Stimulated activated CD4-positive, alpha-beta T cell treated with anti-CD3 and anti-CD28 coated beads, Interleukin-4, amount 100 ng/mL, for 1 hour (primary cell): Measurements from ENCODE around the gene FGFBP2.
A peak's percentile ranks its signal among the peaks of the same experiment; 100 is the strongest.

ENCODE experiments used
- DNase-seq: peaks from one replicate; pipeline ENCODE4 v3.0.0-alpha.2; 2020

FGFBP2 gene

GRCh38 chr4:15965325-15965724, 2.4 kb upstream of the FGFBP2 start:
- DNase-seq = no peak

GRCh38 chr4:15964159-15964558, 1.2 kb upstream of the FGFBP2 start:
- DNase-seq = no peak

DNA sequence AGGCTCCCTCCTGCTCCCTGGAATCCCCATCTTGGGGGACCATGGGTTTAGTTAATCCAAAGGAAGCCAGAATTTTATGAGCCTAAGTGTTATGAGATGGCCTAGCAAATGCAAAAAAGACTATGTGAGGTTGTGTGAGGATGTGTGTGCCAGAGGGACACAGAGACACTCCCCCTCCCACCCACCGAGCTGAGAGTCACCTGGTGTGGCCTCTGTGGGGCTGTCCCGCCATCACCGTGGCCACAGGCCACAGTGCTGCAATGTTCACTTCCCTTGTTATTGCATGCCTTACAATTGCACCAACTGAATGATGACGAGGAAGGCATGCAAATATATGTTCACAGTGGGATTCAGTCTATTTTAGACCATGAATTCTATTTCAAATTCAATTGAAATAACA, 601 bp upstream of the FGFBP2 start:
- DNase-seq = peak; percentile 11

GRCh38 chr4:15961781-15962510, 1.0 kb downstream of the FGFBP2 start:
- no peak for DNase-seq

DNA sequence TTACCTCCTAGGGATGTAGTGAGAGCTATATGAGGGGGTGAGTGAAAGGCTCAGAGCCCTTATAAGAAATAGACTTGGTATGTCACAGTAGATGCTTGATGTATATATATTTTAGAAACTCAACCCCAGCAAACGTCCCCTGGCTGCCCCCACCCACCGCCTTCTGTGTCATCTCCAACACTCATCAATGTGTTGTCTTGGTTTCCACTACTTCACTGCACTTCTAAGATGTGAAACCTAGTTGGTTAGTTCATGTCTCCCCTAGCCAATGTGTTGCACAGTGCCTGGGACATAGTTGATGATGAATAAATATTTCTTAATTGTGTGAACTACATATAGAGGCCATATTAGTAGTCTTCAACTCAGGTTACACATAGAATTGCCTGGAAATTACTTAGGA, 4.4 kb downstream of the FGFBP2 start:
- no peak for DNase-seq

DNA sequence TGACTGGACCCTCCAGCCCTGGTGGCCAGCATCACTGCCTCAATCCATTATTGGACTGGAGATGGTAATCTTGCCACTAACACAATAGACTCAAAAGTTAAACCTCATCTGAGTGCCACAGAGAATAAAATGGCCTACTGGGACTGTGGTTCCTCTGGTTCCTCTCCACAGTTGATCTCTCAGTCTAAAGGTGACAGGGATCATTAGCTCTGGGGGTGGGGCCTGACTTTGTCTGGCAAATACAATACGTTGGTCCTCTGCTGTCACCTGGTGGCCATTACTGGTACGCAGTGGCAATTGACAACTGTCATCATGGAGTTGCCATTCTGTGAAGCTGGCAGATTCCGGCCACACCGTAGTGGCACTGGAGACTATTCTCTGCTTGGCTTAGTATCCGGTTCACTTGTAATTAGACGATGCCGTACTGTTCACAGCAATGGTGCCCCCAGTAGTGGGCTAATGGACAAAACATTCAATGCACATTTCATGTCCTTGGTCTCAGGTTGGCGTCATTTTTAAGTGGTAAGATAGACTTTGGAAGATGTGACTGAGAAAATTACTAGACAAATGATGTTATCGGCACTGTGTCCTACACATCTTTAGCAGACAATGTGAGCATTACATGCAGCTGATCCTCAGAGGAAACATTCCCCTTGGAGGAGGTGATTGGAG, 6.7 kb downstream of the FGFBP2 start:
- peak; percentile 80 for DNase-seq

GRCh38 chr4:15955670-15956069, 7.3 kb downstream of the FGFBP2 start:
- no peak for DNase-seq

GRCh38 chr4:15953625-15954024, 9.3 kb downstream of the FGFBP2 start:
- no peak for DNase-seq

DNA sequence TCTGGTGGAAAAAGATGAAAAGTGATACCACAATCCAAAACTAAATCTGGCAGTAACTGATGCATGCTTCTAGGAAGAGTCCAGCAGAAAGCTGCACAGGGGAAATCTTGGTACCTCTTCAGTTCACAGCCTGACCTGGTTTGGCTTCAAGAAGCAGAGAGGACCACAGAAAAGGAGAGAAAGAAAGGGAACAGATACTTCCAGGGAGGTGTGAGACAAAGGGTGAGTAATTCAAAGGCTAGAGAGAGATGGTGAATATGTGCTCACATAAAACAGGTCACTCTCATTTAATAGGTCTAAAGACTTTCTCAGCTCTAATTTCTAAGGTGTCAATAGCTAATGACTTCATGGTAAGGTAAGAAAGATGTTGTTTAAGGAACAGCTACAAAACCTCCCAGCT, 11.2 kb downstream of the FGFBP2 start:
- DNase-seq = no peak

DNA sequence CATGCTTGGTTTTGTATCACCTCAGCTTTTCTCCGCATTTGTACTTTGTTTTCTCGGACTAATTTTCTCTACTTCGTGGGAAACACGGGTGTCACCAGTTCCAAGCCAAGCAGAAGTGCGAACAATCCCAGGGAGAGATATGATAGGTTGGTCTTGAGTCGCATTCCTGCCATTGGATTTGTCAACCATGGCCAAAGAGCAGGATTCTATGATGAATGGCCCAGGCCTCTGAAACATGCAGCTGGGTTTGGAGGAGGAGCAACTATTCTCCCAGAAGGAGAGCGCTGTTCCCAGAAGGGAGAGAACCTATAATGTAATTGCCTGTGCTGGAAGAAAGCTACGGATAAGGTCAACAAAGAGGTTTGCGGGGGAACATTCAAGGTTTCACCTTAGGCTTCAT, 14.1 kb downstream of the FGFBP2 start:
- DNase-seq = no peak

- DNase-seq = no peak
Observed at GRCh38 chr4:15947684-15948083, 15.3 kb downstream of the FGFBP2 start.

DNA sequence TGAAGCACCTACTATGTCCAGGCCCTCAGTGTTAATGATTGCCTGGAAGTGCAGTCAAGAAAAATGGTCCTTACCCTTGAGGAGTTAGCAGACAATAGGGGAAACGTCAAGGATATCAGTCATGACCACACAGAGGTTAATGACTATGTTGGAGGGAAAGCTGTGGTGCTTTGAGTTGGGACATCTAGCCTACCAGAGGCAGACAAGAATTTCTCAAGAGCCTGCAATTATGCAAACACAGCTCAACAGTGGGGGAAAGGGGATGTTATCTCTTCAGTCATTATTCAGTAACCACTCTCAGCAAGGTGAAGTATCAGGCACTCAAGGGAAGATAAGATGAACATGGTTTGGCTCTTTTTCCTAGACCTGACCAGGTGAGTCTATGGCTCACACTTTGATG, 17.5 kb downstream of the FGFBP2 start:
- no peak for DNase-seq

DNA sequence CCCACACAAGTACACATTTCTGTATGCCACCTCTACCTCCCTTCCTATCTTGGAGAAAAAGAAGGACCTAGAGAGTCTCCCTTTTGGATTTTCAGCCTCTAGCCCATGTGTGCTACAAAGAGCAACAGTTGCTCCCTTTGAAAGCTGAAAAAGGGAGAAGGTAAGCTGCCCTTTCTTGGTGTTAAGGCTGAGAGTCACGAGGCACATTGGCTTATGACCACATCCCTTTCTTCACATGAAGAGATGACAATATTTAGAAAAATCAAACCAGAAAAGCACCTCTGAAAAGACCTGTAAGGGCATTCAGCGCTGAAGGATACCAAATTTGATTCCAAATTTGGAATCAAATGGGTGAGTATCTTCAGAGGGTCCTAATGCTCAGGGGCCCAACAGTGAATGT, 18.1 kb downstream of the FGFBP2 start:
- DNase-seq = no peak

DNA sequence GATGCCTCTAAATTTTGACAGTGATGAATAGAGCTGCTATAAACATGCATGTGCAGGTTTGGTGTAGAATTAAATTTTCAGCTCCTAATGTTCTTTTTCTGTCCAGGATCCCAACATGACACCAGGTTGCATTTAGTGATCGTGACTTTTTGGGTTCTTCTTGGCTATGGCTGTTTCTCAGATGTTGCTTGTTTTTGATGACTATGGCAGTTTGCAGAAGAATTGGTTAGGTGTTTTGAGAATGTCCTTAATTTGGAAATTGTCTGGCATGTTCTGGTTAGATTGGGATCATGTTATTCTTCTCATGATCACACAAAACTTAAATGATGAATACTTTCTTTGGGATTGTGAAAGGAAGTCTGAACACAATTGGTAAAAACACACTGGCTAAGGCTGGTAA, 20.7 kb downstream of the FGFBP2 start:
- DNase-seq = no peak

GRCh38 chr4:15938640-15939039, 24.3 kb downstream of the FGFBP2 start, which contains the start of gene FGFBP1:
TSS of gene FGFBP1 (minus strand) at chr4:15938740. CDS start at chr4:15936632, 2,108 bp downstream.
- DNase-seq = no peak

GRCh38 chr4:15938182-15938581, 24.8 kb downstream of the FGFBP2 start:
- no peak for DNase-seq

DNA sequence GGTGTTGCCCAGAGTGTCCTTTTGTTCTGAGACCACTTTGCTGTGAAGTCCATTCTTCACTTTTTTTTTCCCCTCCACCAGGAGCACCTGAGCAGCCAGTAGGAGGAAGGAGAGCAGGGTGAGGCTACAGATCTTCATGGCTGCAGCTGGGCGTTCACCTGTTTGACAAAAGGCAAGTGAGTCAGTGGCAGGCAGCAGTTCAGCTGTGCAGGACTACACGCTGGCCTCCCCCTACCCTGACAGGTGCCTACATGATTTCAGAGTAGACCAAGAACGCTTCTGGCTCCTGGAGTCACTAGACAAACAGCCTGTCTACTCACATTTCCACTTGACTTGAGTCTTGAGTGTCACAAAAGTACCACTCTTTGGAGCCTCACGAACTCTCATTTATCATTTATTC, 26.5 kb downstream of the FGFBP2 start:
- DNase-seq = no peak

- no peak for DNase-seq
Observed at GRCh38 chr4:15935504-15936402, 27.2 kb downstream of the FGFBP2 start.

DNA sequence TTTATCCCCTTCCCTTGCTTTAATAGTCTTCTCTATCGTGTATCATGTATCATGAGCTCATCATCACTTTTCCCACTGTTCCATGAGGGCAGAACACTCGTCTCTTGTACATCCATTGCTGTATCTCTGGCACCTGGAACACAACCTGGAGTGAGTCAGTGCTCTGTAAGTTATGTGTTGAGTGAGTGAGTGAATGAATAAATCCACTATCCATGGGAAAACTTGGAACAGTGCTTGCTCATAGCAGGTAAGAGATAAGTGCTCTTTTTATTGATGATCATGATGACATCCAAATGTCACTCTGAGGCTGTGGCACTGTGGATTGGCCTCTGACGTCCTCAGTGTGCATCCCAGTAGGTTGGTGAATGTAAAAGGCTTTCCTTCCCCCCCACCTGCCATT, 28.7 kb downstream of the FGFBP2 start:
- DNase-seq = no peak

- DNase-seq = no peak
Observed at GRCh38 chr4:15931451-15932210, 31.3 kb downstream of the FGFBP2 start.

DNA sequence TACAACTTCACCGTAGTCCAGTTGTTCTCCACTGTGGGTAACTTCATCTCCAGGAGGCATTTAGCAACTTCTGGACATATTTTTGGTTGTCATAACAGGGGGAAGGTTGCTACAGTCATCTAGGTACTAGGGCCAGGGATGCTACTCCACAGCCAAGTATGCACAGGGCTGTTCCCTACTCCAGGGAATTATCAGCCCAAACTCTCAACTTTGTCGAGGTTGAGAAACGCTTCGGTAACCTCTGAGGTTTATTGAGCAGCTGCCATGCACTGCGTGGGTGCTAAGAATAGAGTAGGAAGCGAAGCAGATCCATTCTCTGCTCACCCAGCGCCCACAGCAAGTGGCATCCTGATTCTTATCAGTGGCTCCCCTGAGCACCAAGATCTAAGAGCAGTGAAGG, 32.7 kb downstream of the FGFBP2 start:
- DNase-seq = no peak

- no peak for DNase-seq
Observed at GRCh38 chr4:15929540-15929939, 33.4 kb downstream of the FGFBP2 start.

GRCh38 chr4:15928883-15929282, 34.1 kb downstream of the FGFBP2 start:
- no peak for DNase-seq
